Head of caudate nucleus (tissue), 42 donors: ENCODE data around the gene RBBP6.
"Not testable (repeated sequence)": the region's sequence is repeated elsewhere in the genome, so short reads cannot be mapped to it uniquely, and the experiment has no call there.

Experiments used
- DNase-seq, 42 donors: peaks; one replicate each; pipeline versions ENCODE4 v3.0.0 to v3.0.0-alpha.2; 2020 to 2021; ENCODE audit warnings: mixed read lengths in 7 of 42
- intact Hi-C: fragments of 100-400 bp; cut with DNase I; formaldehyde crosslinking; loops from one replicate; pipeline ENCODE4 v1.15.0; 2022

Gene RBBP6, protein sequence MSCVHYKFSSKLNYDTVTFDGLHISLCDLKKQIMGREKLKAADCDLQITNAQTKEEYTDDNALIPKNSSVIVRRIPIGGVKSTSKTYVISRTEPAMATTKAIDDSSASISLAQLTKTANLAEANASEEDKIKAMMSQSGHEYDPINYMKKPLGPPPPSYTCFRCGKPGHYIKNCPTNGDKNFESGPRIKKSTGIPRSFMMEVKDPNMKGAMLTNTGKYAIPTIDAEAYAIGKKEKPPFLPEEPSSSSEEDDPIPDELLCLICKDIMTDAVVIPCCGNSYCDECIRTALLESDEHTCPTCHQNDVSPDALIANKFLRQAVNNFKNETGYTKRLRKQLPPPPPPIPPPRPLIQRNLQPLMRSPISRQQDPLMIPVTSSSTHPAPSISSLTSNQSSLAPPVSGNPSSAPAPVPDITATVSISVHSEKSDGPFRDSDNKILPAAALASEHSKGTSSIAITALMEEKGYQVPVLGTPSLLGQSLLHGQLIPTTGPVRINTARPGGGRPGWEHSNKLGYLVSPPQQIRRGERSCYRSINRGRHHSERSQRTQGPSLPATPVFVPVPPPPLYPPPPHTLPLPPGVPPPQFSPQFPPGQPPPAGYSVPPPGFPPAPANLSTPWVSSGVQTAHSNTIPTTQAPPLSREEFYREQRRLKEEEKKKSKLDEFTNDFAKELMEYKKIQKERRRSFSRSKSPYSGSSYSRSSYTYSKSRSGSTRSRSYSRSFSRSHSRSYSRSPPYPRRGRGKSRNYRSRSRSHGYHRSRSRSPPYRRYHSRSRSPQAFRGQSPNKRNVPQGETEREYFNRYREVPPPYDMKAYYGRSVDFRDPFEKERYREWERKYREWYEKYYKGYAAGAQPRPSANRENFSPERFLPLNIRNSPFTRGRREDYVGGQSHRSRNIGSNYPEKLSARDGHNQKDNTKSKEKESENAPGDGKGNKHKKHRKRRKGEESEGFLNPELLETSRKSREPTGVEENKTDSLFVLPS (N-terminal part only)

DNA sequence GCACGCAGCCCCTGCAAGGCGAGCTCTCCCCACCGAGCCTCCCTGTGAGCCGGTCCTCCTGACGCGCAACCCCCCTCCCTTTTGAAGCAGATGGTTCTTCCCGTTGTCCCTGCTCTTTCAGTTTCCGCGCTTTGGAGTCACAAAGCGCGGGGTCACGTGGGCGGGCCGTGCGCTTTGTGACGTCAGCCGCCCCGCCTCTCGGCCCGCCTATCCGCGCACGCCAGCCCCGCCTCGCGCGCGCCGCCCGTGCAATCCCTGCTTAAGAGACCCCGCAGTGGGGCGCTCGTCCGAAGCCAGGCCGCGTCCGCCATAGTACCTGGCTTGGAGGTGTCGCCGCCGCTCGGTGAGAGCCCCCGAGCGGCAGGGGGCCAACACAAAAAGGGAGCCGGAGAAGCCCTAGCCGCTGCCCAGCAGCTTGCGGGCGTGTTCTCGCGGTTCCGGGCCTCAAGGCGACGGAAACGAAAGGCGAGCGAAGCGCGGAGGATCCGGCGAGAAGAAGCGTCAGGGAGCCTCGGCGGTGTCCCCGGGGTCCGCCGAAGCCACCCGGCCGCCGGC, at the start of gene RBBP6:
Gene RBBP6, plus strand, starts transcription at position 272 of the 555 bp plus-strand sequence. CDS start 1,061 bp downstream, outside the sequence.
- intact Hi-C loops = no loop called here
- peak; percentile 87 to 98 (median 96) for DNase-seq

DNA sequence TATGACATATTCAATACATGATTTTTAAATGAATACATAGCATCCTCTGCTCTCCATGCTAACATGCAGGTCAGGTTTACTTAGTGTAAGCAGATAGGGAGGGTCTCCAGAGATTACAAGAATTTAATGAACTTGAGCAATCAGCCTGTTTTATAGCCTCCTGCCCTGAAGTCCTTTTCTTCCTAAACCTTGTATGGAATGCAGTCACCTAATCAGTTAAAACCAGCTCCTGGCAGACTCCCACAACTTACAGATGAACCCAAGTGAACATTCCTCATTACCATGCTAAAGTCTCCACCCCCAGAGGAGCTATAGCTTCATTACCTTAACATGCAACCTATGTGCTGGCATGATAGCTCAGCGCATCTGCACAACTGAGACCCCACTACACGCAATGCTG, 48.5 kb upstream of the RBBP6 start:
- intact Hi-C loops = loop anchor here (10.0 kb wide), 1 partner anchor 236 kb away; the partner anchor contains the start of gene CACNG3
- no peak for DNase-seq

- intact Hi-C loops = loop anchor here (10.0 kb wide), 1 partner anchor 237 kb away; the partner anchor contains the start of gene CACNG3
Observed at GRCh38 chr16:24491731-24492130, 47.6 kb upstream of the RBBP6 start.

GRCh38 chr16:24493821-24494220, 45.5 kb upstream of the RBBP6 start:
- DNase-seq = peak in 39 of 42 donors; percentile 22 to 89 (median 57)
- intact Hi-C loops = loop anchor here (10.0 kb wide), 1 partner anchor 239 kb away; the partner anchor contains the start of gene CACNG3

More at GRCh38 chr16:24491731-24492130, 47.6 kb upstream of the RBBP6 start:
- no peak for DNase-seq

GRCh38 chr16:24495207-24495606, 44.2 kb upstream of the RBBP6 start:
- intact Hi-C loops = loop anchor here (10.0 kb wide), 1 partner anchor 240 kb away; the partner anchor contains the start of gene CACNG3
- not testable (repeated sequence) for DNase-seq

- intact Hi-C loops = loop anchor here (10.0 kb wide), 1 partner anchor 243 kb away; the partner anchor contains the start of gene CACNG3
- peak in 4 of 42 donors; percentile 5 to 22 (median 19) for DNase-seq
Observed at GRCh38 chr16:24497440-24497839, 41.9 kb upstream of the RBBP6 start.

- intact Hi-C loops = loop anchor here (10.0 kb wide), 1 partner anchor 245 kb away; the partner anchor contains the start of gene CACNG3
- peak; percentile 36 to 85 (median 68) for DNase-seq
Observed at GRCh38 chr16:24499193-24499814, 40.1 kb upstream of the RBBP6 start.

DNA sequence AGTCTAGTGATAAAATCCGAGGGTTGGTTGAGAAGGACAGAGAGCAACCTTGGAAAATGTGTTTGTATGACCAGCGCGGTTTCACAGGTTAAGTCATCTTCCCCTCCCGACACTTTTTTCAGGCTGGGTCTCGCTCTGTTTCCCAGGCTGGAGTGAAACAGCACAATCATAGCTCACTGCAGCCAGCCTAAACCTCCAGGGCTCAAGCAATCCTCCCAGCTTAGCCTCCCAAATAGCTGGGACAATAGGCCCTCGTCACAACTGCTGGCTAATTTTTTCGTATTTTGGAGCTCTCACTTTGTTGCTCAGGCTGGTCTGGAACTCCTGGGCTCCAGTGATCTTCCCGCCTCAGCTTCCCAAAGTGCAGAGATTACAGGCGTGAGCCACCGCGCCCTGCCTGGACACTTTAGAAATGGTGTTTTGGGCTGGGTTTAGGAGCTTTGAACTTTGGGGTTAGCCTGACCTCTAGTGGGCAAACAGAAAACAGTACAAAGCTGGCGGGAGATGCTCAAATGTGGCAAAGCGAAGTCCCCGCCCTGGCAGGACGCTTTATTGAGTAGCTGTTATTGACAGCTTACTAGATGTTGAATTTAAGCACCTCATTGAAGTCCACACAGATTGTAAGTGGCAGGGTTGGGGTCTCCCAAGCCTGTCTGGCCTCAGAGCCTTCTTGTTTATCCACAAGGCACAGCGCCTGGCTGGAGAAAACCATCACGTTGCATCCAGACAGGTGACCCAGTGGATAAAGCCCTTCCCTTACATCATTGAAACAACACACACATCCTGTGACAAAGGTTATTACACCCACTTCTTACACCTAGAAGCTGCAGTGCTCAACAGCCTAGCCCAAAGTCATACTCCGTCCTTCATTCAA, 34.7 kb upstream of the RBBP6 start:
- intact Hi-C loops = no loop called here
- peak; percentile 16 to 86 (median 65) for DNase-seq

- intact Hi-C loops = no loop called here
Observed at GRCh38 chr16:24505959-24506358, 33.4 kb upstream of the RBBP6 start.

DNA sequence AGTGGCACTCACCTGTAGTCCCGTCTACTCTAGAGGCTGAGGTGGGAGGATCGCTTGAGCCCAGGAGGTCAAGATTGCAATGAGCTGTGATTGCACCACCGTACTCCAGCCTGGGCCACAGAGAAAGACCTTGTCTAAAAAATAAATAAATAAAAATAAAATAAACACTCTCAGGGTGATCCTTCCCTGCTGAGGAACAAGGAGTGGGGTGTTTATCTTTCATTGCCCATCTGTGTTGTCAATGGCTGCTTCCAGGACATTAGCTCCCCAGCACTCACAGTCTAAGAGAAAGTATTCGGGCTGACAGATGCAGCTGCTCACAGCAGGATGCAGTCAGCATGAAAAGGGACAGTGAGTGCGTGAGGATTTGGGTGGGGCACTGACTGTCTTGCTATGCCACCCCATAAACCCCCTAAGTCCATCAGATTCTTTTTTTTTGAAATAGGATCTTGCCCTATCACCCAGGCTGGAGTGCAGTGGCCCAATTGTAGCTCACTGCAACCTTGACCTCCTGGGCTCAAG, 31.3 kb upstream of the RBBP6 start:
- intact Hi-C loops = no loop called here
- no peak for DNase-seq

More at GRCh38 chr16:24505959-24506358, 33.4 kb upstream of the RBBP6 start:
- peak in 18 of 42 donors; percentile 8 to 59 (median 29) for DNase-seq

DNA sequence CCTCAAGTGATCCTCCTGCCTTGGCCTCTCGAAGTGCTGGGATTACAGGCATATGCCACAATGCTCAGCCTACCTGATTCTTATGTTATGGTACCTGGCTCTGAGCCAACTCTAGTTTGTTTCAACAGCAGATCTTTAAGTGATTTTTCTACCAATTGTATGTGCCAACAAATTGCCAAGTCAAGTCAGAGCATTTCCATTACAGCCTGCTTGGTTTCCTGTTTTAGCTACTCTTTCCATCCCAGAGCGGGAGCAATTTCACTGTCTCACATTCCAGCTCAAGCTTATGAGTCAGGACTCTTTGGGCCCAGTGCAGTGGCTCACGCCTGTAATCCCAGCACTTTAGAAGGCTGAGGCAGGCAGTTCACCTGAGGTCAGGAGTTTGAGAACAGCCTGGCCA, 30.8 kb upstream of the RBBP6 start:
- intact Hi-C loops = no loop called here

DNA sequence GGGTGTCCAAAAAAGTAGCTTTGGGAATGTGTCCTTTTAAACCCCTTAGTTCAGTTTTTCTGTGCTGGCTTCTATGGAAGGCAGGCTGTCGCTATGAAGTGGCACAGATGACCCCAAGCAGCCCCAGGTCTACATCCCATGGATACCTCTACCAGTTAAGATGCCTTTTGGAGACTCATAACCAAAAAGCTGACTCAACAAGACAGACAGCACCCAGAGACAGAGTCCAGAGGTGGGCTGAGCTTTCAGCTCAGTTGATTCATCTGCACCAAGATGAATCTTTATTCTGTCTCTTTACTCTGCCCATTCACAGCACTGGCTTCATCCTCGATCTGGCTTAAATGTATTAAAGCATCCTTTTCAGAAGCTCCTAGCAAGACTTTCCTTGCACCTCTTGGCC, 29.8 kb upstream of the RBBP6 start:
- intact Hi-C loops = no loop called here
- no peak for DNase-seq

More for the DNA sequence above, 30.8 kb upstream of the RBBP6 start:
- no peak for DNase-seq

- DNase-seq = no peak
- intact Hi-C loops = no loop called here
Observed at GRCh38 chr16:24511174-24511573, 28.2 kb upstream of the RBBP6 start.

GRCh38 chr16:24511792-24512191, 27.6 kb upstream of the RBBP6 start:
- intact Hi-C loops = no loop called here

DNA sequence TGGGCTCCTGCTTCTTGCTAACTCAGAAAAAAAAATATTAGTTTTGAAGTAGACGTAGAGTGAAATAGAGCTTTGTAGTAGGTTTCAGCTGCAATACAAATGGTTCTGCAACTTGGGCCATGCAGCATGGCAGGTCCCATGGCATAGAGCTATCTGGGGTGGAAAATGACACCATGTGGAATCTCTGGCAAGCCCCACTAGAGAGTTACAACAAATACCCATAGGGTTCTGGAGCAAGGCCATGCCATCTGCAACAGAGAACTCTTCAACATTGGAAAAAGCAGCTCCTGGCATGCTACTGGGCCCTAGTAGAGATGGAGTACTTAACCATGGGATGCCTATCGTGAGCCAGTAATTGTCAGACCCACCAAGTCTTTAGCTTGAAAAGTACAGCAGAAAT, 25.3 kb upstream of the RBBP6 start:
- intact Hi-C loops = no loop called here
- DNase-seq = peak in 1 of 42 donors; percentile 10

More at GRCh38 chr16:24511792-24512191, 27.6 kb upstream of the RBBP6 start:
- no peak for DNase-seq

DNA sequence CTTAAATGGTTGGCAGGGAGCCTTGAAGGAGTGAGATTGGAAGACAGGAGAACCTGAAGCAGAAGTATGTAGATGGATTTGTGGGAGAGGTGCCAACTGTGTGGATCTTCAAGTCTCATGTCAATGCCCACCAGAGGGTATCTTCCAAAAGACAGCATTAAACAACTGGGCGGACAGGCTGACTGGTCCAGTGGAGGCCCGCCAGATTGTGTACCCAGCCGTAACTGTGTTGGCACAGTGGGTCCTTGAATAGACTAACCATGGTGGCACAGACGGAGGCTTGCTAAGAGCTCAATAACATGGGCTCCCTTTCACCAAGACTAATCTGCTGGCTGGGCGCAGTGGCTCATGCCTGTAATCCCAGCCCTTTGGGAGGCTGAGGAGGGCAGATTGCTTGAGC, 24.2 kb upstream of the RBBP6 start:
- intact Hi-C loops = no loop called here

More for the DNA sequence above, 24.2 kb upstream of the RBBP6 start:
- no peak for DNase-seq
